Measurements from ENCODE around the gene FCER1G.
"Not testable (repeated sequence)": the region's sequence is repeated elsewhere in the genome, so short reads cannot be mapped to it uniquely, and the experiment has no call there.

GRCh38 chr1:161255302-161255701 is 40.2 kb downstream of the FCER1G start:
- TF ChIP-seq, protein P1, sequence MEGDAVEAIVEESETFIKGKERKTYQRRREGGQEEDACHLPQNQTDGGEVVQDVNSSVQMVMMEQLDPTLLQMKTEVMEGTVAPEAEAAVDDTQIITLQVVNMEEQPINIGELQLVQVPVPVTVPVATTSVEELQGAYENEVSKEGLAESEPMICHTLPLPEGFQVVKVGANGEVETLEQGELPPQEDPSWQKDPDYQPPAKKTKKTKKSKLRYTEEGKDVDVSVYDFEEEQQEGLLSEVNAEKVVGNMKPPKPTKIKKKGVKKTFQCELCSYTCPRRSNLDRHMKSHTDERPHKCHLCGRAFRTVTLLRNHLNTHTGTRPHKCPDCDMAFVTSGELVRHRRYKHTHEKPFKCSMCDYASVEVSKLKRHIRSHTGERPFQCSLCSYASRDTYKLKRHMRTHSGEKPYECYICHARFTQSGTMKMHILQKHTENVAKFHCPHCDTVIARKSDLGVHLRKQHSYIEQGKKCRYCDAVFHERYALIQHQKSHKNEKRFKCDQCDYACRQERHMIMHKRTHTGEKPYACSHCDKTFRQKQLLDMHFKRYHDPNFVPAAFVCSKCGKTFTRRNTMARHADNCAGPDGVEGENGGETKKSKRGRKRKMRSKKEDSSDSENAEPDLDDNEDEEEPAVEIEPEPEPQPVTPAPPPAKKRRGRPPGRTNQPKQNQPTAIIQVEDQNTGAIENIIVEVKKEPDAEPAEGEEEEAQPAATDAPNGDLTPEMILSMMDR (conservative IDR thresholded peaks at IDR 0.05; ENCODE audit: low read depth, low read length) = not testable (repeated sequence)
- not testable (repeated sequence) for TF ChIP-seq POLR2A (IDR thresholded peaks at IDR 0.05; ENCODE audit: low read depth, low read length); RAD21 (IDR thresholded peaks at IDR 0.05; ENCODE audit: low read length); FOS (IDR thresholded peaks at IDR 0.05; ENCODE audit: low read depth, low read length); SMC3 (IDR thresholded peaks at IDR 0.05; ENCODE audit: low read depth, low read length); MAFK (IDR thresholded peaks at IDR 0.05; ENCODE audit: low read depth, low read length)

All from IMR-90 (cell line).